ENCODE results near the gene AKR7A2.

The AKR7A2 gene

GRCh38 chr1:19327736-19328135 is 15.8 kb upstream of the AKR7A2 start:
- H4K20me1 ChIP-seq (ENCODE audit: control insufficient read depth, insufficient read depth, low read depth, low read length), result no peaks in the 10 kb centered on the region
- H3K27me3 ChIP-seq (ENCODE audit: control insufficient read depth, low read length), result no peaks in the 10 kb centered on the region
- H3F3A ChIP-seq (ENCODE audit: control insufficient read depth, insufficient read depth), result no peaks in the 10 kb centered on the region
- H3K4me3 ChIP-seq (ENCODE audit: low read length), result no peak overlapping the region
- H3K79me2 ChIP-seq (ENCODE audit: control insufficient read depth, low read length), result no peaks in the 10 kb centered on the region
- H3K4me2 ChIP-seq (ENCODE audit: low read length), result no peak overlapping the region
- no peak overlapping the region for H3K27ac ChIP-seq (ENCODE audit: low read depth, low read length)
- no peaks in the 10 kb centered on the region for H3K4me1 ChIP-seq (ENCODE audit: control insufficient read depth, low read length)
- no peaks in the 10 kb centered on the region; the same call in 1 of the 2 replicates for H3K36me3 ChIP-seq (ENCODE audit: control insufficient read depth, low read length)
- H3K9me2 ChIP-seq (replicated peaks; ENCODE audit: control insufficient read depth, low read length), result no peaks in the 10 kb centered on the region
- TF ChIP-seq EZH2phosphoT487 (IDR thresholded peaks at IDR 0.05; ENCODE audit: borderline replicate concordance, low read length), result no peak
- TF ChIP-seq, protein P1, sequence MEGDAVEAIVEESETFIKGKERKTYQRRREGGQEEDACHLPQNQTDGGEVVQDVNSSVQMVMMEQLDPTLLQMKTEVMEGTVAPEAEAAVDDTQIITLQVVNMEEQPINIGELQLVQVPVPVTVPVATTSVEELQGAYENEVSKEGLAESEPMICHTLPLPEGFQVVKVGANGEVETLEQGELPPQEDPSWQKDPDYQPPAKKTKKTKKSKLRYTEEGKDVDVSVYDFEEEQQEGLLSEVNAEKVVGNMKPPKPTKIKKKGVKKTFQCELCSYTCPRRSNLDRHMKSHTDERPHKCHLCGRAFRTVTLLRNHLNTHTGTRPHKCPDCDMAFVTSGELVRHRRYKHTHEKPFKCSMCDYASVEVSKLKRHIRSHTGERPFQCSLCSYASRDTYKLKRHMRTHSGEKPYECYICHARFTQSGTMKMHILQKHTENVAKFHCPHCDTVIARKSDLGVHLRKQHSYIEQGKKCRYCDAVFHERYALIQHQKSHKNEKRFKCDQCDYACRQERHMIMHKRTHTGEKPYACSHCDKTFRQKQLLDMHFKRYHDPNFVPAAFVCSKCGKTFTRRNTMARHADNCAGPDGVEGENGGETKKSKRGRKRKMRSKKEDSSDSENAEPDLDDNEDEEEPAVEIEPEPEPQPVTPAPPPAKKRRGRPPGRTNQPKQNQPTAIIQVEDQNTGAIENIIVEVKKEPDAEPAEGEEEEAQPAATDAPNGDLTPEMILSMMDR (IDR thresholded peaks at IDR 0.05; ENCODE audit: low read depth, low read length, poor library complexity, severe bottlenecking), result no peak
- no peaks in the 10 kb centered on the region for H3K9me3 ChIP-seq (ENCODE audit: control insufficient read depth, insufficient read depth, low read length)

DNA sequence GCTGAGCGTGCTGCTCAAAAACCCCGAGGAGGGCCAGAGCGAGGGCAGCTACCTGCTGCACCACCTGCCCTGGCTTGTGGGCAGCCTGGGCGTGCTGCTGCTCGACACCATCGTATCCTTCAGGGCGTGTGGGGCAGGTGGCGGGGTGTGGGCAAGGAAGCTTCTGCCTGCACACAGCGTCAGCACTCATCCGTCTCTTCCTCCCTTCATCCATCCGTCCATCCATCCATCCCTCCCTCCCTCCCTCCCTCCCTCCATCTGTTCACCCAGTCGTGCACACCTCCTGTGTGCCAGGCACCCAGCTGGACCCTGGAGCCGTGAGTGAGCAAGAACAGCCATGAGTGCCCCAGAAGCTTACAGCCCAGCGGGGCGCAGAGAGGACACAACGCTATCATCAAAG is 15.4 kb upstream of the AKR7A2 start:
- H3K27me3 ChIP-seq (ENCODE audit: control insufficient read depth, low read length), result no peaks in the 10 kb centered on the region
- H3F3A ChIP-seq (ENCODE audit: control insufficient read depth, insufficient read depth), result no peaks in the 10 kb centered on the region
- no peak overlapping the region for H3K4me3 ChIP-seq (ENCODE audit: low read length)
- no peaks in the 10 kb centered on the region for H3K9me3 ChIP-seq (ENCODE audit: control insufficient read depth, insufficient read depth, low read length)
- H3K27ac ChIP-seq (ENCODE audit: low read depth, low read length), result no peak overlapping the region
- H3K9me2 ChIP-seq (replicated peaks; ENCODE audit: control insufficient read depth, low read length), result no peaks in the 10 kb centered on the region
- no peak overlapping the region for H3K4me2 ChIP-seq (ENCODE audit: low read length)
- no peaks in the 10 kb centered on the region for H4K20me1 ChIP-seq (ENCODE audit: control insufficient read depth, insufficient read depth, low read depth, low read length)
- no peaks in the 10 kb centered on the region for H3K79me2 ChIP-seq (ENCODE audit: control insufficient read depth, low read length)
- no peaks in the 10 kb centered on the region for H3K4me1 ChIP-seq (ENCODE audit: control insufficient read depth, low read length)
- TF ChIP-seq, protein P1 (IDR thresholded peaks at IDR 0.05; ENCODE audit: low read depth, low read length, poor library complexity, severe bottlenecking), result no peak
- no peak for TF ChIP-seq EZH2phosphoT487 (IDR thresholded peaks at IDR 0.05; ENCODE audit: borderline replicate concordance, low read length)
- no peaks in the 10 kb centered on the region; the same call in 1 of the 2 replicates for H3K36me3 ChIP-seq (ENCODE audit: control insufficient read depth, low read length)

DNA sequence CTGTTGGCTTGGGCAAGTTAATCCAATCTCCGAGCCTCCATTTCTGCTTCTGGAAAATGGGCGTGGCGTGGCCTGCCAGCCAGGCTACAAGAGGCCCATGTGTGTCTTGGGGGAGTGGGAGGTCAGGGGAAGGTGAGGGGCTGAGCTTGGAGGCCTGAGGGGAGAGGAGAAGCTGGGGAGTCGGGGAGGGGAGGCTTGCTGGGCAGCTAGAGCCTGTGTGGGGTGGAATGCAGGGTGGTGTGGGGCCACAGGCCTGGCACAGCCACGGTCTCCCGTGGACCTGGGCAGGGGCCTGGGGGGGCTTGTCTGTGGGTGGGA is 14.8 kb upstream of the AKR7A2 start:
- Histone ChIP-seq H3K27me3 (ENCODE audit: control insufficient read depth, low read length) (no peaks in the 10 kb centered on the region), H3K36me3 (ENCODE audit: control insufficient read depth, low read length) (no peaks in the 10 kb centered on the region; the same call in 1 of the 2 replicates), H3K4me2 (ENCODE audit: low read length) (no peak overlapping the region), H3K27ac (ENCODE audit: low read depth, low read length) (no peak overlapping the region), H4K20me1 (ENCODE audit: control insufficient read depth, insufficient read depth, low read depth, low read length) (no peaks in the 10 kb centered on the region), H3F3A (ENCODE audit: control insufficient read depth, insufficient read depth) (no peaks in the 10 kb centered on the region), H3K9me3 (ENCODE audit: control insufficient read depth, insufficient read depth, low read length) (no peaks in the 10 kb centered on the region), H3K4me1 (ENCODE audit: control insufficient read depth, low read length) (no peaks in the 10 kb centered on the region), H3K9me2 (replicated peaks; ENCODE audit: control insufficient read depth, low read length) (no peaks in the 10 kb centered on the region), H3K79me2 (ENCODE audit: control insufficient read depth, low read length) (no peaks in the 10 kb centered on the region), H3K4me3 (ENCODE audit: low read length) (no peak overlapping the region)
- no peak for TF ChIP-seq EZH2phosphoT487 (IDR thresholded peaks at IDR 0.05; ENCODE audit: borderline replicate concordance, low read length)
- TF ChIP-seq, protein P1 (IDR thresholded peaks at IDR 0.05; ENCODE audit: low read depth, low read length, poor library complexity, severe bottlenecking), result no peak

All from DOHH2 (cell line).